ENCODE data around the gene SNTG2. TPM values are rescaled to one million over a fixed set of nuclear protein-coding genes. Genes with fewer than 3 reads are reported as not detected.

The SNTG2 gene
- total and polyA plus RNA-seq, 2 of the 13 experiments (the other 11 are each of a cell fraction or from before 2014, with no cell fraction given) = not detected

GRCh38 chr2:1115843-1116539, 165.3 kb downstream of the SNTG2 start (continued):
- TF ChIP-seq, protein P1, sequence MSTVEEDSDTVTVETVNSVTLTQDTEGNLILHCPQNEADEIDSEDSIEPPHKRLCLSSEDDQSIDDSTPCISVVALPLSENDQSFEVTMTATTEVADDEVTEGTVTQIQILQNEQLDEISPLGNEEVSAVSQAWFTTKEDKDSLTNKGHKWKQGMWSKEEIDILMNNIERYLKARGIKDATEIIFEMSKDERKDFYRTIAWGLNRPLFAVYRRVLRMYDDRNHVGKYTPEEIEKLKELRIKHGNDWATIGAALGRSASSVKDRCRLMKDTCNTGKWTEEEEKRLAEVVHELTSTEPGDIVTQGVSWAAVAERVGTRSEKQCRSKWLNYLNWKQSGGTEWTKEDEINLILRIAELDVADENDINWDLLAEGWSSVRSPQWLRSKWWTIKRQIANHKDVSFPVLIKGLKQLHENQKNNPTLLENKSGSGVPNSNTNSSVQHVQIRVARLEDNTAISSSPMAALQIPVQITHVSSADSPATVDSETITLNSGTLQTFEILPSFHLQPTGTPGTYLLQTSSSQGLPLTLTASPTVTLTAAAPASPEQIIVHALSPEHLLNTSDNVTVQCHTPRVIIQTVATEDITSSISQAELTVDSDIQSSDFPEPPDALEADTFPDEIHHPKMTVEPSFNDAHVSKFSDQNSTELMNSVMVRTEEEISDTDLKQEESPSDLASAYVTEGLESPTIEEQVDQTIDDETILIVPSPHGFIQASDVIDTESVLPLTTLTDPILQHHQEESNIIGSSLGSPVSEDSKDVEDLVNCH (CRISPR knock-in tag; IDR thresholded peaks at IDR 0.05) = no peak
- no peak for TF ChIP-seq ZNF878 (CRISPR knock-in tag; IDR thresholded peaks at IDR 0.05)
- no peak for TF ChIP-seq ZNF674 (CRISPR knock-in tag; IDR thresholded peaks at IDR 0.05; ENCODE audit: low read depth)

DNA sequence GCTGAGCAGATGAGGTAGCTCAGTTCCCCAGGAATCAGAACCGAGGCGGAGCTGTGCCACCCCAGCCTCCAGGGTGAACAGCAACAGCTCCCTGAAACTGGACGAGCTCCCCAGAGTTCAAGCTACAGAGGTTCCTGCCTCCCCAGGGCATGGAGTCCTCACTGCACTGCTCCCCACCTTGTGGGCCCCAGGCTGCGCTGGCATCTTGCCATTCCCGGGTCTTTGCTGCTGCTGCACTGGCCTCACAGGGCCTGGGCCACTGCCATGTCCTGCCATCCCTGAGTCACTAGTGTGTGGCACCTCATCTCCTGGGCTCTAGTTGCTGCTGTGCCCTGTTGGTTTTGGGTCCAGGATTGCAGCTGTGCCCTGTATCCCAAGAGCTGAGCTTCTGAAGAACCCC, 166.9 kb downstream of the SNTG2 start:
- no peak overlapping the region for H3K27ac ChIP-seq (ENCODE audit: extremely low read length, insufficient read depth, low read length)
- BruUV-seq (replicated peaks) = no TSS peak
- FAIRE-seq = no peak
- in situ Hi-C loops (cut with HindIII; ENCODE audit: extremely low pct_ligation_motif_present, low pct_unique_long_range_greater_than_20kb) = no loop called here
- no peaks in the 10 kb centered on the region for H3K27me3 ChIP-seq (ENCODE audit: control insufficient read depth in 1 of 2, insufficient read depth in 2 of 2, low read length in 2 of 2)
- no peak for DNase-seq (ENCODE audit: low spot score)
- H3K4me1 ChIP-seq (ENCODE audit: insufficient read depth, low read length) = no peaks in the 10 kb centered on the region
- no peaks in the 10 kb centered on the region for H4K20me1 ChIP-seq (ENCODE audit: insufficient read depth, low read length)
- intact Hi-C loops (cut with micrococcal nuclease; ENCODE audit: unreplicated experiment) = no loop called here
- no peak overlapping the region for H3K9ac ChIP-seq (ENCODE audit: insufficient read depth, low read depth, low read length)
- ChIA-PET CTCF (ENCODE audit: low intra/inter-chr PET ratio, low total read pairs) (no interaction called here), POLR2A (no interaction called here)
- TF ChIP-seq ZNF616 (CRISPR knock-in tag; IDR thresholded peaks at IDR 0.05; ENCODE audit: low read depth) = no peak
- no peak for TF ChIP-seq ZNF274 (CRISPR knock-in tag; IDR thresholded peaks at IDR 0.05)
- TF ChIP-seq CSRNP1 (CRISPR knock-in tag; IDR thresholded peaks at IDR 0.05) = no peak
- no peak for TF ChIP-seq ZNF709 (CRISPR knock-in tag; IDR thresholded peaks at IDR 0.05)
- no peak for TF ChIP-seq GABPB1 (CRISPR knock-in tag; IDR thresholded peaks at IDR 0.05)
- TF ChIP-seq ZNF335 (CRISPR knock-in tag; IDR thresholded peaks at IDR 0.05) = no peak
- TF ChIP-seq ZMAT3 (CRISPR knock-in tag; conservative IDR thresholded peaks at IDR 0.05) = no peak
- TF ChIP-seq ZNF740 (CRISPR knock-in tag; IDR thresholded peaks at IDR 0.05) = no peak
- TF ChIP-seq MNT (IDR thresholded peaks at IDR 0.05) = no peak
- no peak for TF ChIP-seq REXO4 (CRISPR knock-in tag; IDR thresholded peaks at IDR 0.05; ENCODE audit: borderline replicate concordance)
- TF ChIP-seq MTF1 (CRISPR knock-in tag; IDR thresholded peaks at IDR 0.05) = no peak
- no peak for TF ChIP-seq LCORL (IDR thresholded peaks at IDR 0.05)
- TF ChIP-seq LCORL (CRISPR knock-in tag; IDR thresholded peaks at IDR 0.05) = no peak
- H2AFZ ChIP-seq (ENCODE audit: low read length) = no peak overlapping the region
- no peak for ATAC-seq
- no peaks in the 10 kb centered on the region for H3K79me2 ChIP-seq (ENCODE audit: insufficient read depth, low read length)
- H3K4me3 ChIP-seq (replicated peaks in 1 of 3; ENCODE audit: insufficient read depth in 1 of 3, low read depth in 2 of 3, low read length in 3 of 3) = no peak overlapping the region
- H3K9me3 ChIP-seq (ENCODE audit: low read length) = peaks cover 33% of the 10 kb centered on the region
- WGBS (ENCODE audit: low lambda C conversion rate) = 0% methylated on average over 4 of the region's 5 CpGs
- no peak overlapping the region for H3K4me2 ChIP-seq (ENCODE audit: low read depth, low read length)
- H3K36me3 ChIP-seq (replicated peaks in 1 of 2; ENCODE audit: control insufficient read depth in 1 of 2, insufficient read depth in 2 of 2, low read length in 2 of 2) = no peaks in the 10 kb centered on the region
